Natural killer cell (primary cell): ENCODE data around the gene ITFG1. TPM values are rescaled to one million over a fixed set of nuclear protein-coding genes. Genes with fewer than 3 reads are reported as not detected.

Source experiments
- ATAC-seq, 3 donors: fragments of 150-1000 bp in 2 of 3; fragments of 200-7000 bp in 1 of 3; cut with Tn5 transposase; 1 replicate in 1 of 3; 2 replicates in 2 of 3; pipeline ENCODE4 v1.10.0; 2021; ENCODE audit warnings: mild to moderate bottlenecking in 2 of 3, moderate library complexity in 2 of 3
- DNase-seq, 2 donors: peaks; one replicate each; pipeline versions ENCODE4 v3.0.0 to v3.0.0-alpha.2; 2013 to 2021; ENCODE audit warnings: mixed read lengths in 1 of 2
- H3K27ac ChIP-seq: one replicate; pipeline ENCODE4 v1.5.1; 2013; ENCODE audit warnings: mild to moderate bottlenecking, low read length
- H3K27me3 ChIP-seq: one replicate; pipeline ENCODE4 v1.6.1; 2013; ENCODE audit warnings: low read length; ENCODE audit not compliant: control insufficient read depth, insufficient read depth
- H3K36me3 ChIP-seq: one replicate; pipeline ENCODE4 v1.6.1; 2013; ENCODE audit warnings: low read length; ENCODE audit not compliant: control insufficient read depth, insufficient read depth
- H3K4me1 ChIP-seq: one replicate; pipeline ENCODE4 v1.6.1; 2013; ENCODE audit warnings: low read length; ENCODE audit not compliant: control insufficient read depth, insufficient read depth
- H3K4me3 ChIP-seq: one replicate; pipeline ENCODE4 v1.5.1; 2013; ENCODE audit warnings: low read length
- H3K9me3 ChIP-seq: one replicate; pipeline ENCODE4 v1.6.1; 2013; ENCODE audit warnings: low read length; ENCODE audit not compliant: control insufficient read depth, insufficient read depth
- H3K27ac Mint-ChIP-seq, 2 donors: one replicate each; pipeline ENCODE4 v1.8.0; 2022; ENCODE audit warnings: mild to moderate bottlenecking in 2 of 2, mixed read lengths in 2 of 2, moderate library complexity in 1 of 2
- H3K27me3 Mint-ChIP-seq, 2 donors: one replicate each; pipeline ENCODE4 v1.8.0; 2022; ENCODE audit warnings: low read depth in 2 of 2, mixed read lengths in 2 of 2
- H3K36me3 Mint-ChIP-seq: one replicate; pipeline ENCODE4 v1.8.0; 2022; ENCODE audit warnings: mixed read lengths
- H3K4me1 Mint-ChIP-seq, 2 donors: one replicate each; pipeline ENCODE4 v1.8.0; 2022; ENCODE audit warnings: mixed read lengths in 2 of 2
- H3K4me3 Mint-ChIP-seq: one replicate; pipeline ENCODE4 v1.8.0; 2022; ENCODE audit warnings: mild to moderate bottlenecking, moderate library complexity, mixed read lengths
- H3K9me3 Mint-ChIP-seq, 2 donors: one replicate each; pipeline ENCODE4 v1.8.0; 2022; ENCODE audit warnings: mixed read lengths in 2 of 2
- WGBS: methylation state at CpG from one replicate; pipeline ENCODE4 v1.1.7; 2013; ENCODE audit warnings: missing lambda C conversion rate; ENCODE audit not compliant: insufficient coverage; 5-methylcytosine and 5-hydroxymethylcytosine counted together
- intact Hi-C: fragments of 100-400 bp; cut with micrococcal nuclease; formaldehyde crosslinking; loops from one replicate; pipeline ENCODE4 v1.14.2; 2022
- total RNA-seq, 4 donors: library from RNA; stranded (reverse); fragments of 120-200 nt in 1 of 4; gene quantifications; one replicate each; pipeline versions ENCODE4 v1.2.3 to v1.2.4, GENCODE V29; 2013 to 2022
- TF ChIP-seq, protein P1 (sequence below): fragments of 200-600 bp; IDR thresholded peaks from one replicate; pipeline ENCODE4 v1.8.0; 2022; ENCODE audit warnings: antibody characterized with exemption

Gene ITFG1
- total RNA-seq, 3 donors from 2014 or later (not counting 1 experiment from before 2014, with no cell fraction given) = 30.4 to 44.1 (median 38.2) TPM

DNA sequence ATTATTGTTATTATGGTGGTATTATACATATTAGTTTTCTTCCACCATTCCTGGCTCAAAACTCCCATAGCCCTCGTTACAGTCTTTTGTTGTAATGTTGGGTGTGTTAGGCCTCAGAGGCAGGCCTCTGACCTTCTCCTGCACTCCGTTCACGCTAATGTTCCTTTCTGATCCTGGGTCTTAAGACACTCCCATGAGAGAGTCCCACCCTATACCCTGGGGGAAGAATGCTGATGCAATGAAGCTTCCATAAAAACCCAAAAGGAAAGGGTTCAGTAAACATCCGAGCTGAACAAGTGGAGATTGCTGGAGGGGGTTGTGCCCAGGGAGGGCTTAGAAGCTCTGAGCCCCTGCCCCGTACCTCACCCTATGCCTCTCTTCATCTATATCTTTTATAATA lies 175.9 kb downstream of the ITFG1 start:
- no peaks in the 10 kb centered on the region for H3K9me3 ChIP-seq
- H3K4me1 ChIP-seq = no peaks in the 10 kb centered on the region
- Mint-ChIP-seq H3K4me3 (no peak overlapping the region), H3K9me3 (no peaks in the 10 kb centered on the region), H3K36me3 (peaks cover 23% of the 10 kb centered on the region), H3K4me1 (no peaks in the 10 kb centered on the region), H3K27me3 (no peaks in the 10 kb centered on the region), H3K27ac (no peak overlapping the region)
- intact Hi-C loops = no loop called here
- H3K36me3 ChIP-seq = no peaks in the 10 kb centered on the region
- no peaks in the 10 kb centered on the region for H3K27me3 ChIP-seq
- ATAC-seq (no peak), DNase-seq (no peak)
- TF ChIP-seq, protein P1, sequence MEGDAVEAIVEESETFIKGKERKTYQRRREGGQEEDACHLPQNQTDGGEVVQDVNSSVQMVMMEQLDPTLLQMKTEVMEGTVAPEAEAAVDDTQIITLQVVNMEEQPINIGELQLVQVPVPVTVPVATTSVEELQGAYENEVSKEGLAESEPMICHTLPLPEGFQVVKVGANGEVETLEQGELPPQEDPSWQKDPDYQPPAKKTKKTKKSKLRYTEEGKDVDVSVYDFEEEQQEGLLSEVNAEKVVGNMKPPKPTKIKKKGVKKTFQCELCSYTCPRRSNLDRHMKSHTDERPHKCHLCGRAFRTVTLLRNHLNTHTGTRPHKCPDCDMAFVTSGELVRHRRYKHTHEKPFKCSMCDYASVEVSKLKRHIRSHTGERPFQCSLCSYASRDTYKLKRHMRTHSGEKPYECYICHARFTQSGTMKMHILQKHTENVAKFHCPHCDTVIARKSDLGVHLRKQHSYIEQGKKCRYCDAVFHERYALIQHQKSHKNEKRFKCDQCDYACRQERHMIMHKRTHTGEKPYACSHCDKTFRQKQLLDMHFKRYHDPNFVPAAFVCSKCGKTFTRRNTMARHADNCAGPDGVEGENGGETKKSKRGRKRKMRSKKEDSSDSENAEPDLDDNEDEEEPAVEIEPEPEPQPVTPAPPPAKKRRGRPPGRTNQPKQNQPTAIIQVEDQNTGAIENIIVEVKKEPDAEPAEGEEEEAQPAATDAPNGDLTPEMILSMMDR = no peak
- 100% methylated on average over 2 of the region's 5 CpGs for WGBS
- H3K27ac ChIP-seq = no peak overlapping the region
- H3K4me3 ChIP-seq = no peak overlapping the region

DNA sequence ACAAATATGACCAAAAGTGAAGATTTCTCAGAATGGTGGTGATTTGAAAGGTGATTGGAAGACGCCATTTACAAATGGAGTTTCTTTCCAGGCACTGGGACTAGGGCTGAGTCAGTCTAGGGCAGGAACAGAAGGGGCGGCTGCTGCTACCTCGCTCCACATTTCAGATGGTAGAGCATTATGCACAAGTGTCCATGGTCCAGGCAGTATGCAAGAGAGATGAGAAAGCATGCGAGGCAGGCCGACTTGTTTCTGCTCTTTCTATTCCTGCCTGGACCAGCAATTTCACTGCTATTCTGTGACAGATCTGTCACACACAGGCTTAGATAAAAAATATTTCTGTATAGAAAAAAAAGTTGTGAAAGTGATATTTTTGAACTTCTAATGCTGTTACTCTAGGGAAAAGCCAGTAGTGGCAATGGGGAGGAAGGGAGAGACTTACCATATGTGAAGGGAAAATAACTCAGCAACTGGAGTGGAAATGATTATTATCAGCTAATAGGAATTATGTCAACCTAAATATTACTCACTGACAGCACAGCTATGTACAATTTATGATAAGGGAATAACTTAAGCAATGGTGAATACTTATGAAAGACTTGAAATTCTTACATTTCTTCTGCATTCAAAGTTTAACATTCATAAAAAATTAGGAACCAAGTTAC lies 182.4 kb downstream of the ITFG1 start:
- intact Hi-C loops = no loop called here
- Mint-ChIP-seq H3K36me3 (peaks cover 7% of the 10 kb centered on the region), H3K27ac (no peak overlapping the region), H3K27me3 (no peaks in the 10 kb centered on the region), H3K9me3 (no peaks in the 10 kb centered on the region), H3K4me3 (no peak overlapping the region), H3K4me1 (no peaks in the 10 kb centered on the region)
- Histone ChIP-seq H3K27ac (no peak overlapping the region), H3K4me3 (no peak overlapping the region), H3K36me3 (no peaks in the 10 kb centered on the region), H3K9me3 (no peaks in the 10 kb centered on the region), H3K27me3 (no peaks in the 10 kb centered on the region), H3K4me1 (no peaks in the 10 kb centered on the region)
- DNase-seq = no peak
- no peak for ATAC-seq
- 99% methylated on average over 5 of the region's 5 CpGs for WGBS
- TF ChIP-seq, protein P1 = no peak

DNA sequence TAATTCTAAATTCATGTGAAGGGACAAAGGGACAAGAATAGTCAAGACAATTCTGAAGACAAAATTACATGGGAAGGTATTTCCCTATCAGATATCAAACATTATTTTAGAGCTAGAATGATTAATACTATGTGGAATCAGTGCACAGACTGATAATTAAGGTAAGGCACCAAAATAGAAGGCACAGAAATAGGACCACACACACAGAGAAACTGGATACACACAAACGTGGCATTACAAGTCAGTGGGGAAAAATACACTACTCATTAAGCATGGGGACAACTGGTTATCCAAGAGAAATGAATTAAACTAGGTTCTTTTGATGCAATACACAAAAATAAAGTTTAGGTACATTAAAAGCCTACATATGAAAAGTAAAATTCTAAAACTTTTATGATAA lies 184.3 kb downstream of the ITFG1 start:
- Mint-ChIP-seq H3K36me3 (no peaks in the 10 kb centered on the region), H3K27ac (no peak overlapping the region), H3K4me3 (no peak overlapping the region), H3K9me3 (no peaks in the 10 kb centered on the region), H3K27me3 (no peaks in the 10 kb centered on the region), H3K4me1 (no peaks in the 10 kb centered on the region)
- no peaks in the 10 kb centered on the region for H3K27me3 ChIP-seq
- DNase-seq (no peak), ATAC-seq (no peak)
- H3K27ac ChIP-seq = no peak overlapping the region
- no peaks in the 10 kb centered on the region for H3K4me1 ChIP-seq
- no peak overlapping the region for H3K4me3 ChIP-seq
- TF ChIP-seq, protein P1 = no peak
- intact Hi-C loops = no loop called here
- WGBS = no CpG with 5 or more reads among the region's 1 CpG
- no peaks in the 10 kb centered on the region for H3K36me3 ChIP-seq
- H3K9me3 ChIP-seq = no peaks in the 10 kb centered on the region

DNA sequence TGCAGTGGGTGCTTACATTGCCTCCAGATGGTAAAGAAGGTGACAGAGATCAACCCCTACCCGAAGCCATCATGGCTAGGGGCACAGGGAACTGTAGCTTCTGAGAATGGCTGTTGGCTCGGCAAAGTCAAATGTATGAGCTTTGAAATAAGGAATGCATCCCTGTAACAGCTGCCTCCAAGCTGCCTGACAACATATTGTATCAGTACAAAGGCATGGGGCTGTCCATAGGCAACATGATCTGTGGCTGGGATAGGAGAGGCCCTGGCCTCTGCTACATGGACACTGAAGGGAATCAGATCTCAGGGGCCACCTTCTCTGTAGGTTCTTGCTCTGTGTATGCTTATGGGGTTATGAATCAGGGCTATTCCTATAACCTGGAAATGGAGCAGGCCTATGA lies 197.9 kb downstream of the ITFG1 start:
- Histone ChIP-seq H3K9me3 (no peaks in the 10 kb centered on the region), H3K36me3 (peaks cover 5% of the 10 kb centered on the region), H3K27ac (no peak overlapping the region), H3K4me3 (no peak overlapping the region), H3K4me1 (no peaks in the 10 kb centered on the region), H3K27me3 (no peaks in the 10 kb centered on the region)
- DNase-seq (no peak), ATAC-seq (no peak)
- Mint-ChIP-seq H3K4me1 (no peaks in the 10 kb centered on the region), H3K9me3 (no peaks in the 10 kb centered on the region), H3K4me3 (no peak overlapping the region), H3K27ac (no peak overlapping the region), H3K27me3 (no peaks in the 10 kb centered on the region), H3K36me3 (peaks cover 7% of the 10 kb centered on the region)
- TF ChIP-seq, protein P1 = no peak
- intact Hi-C loops = no loop called here
- 96% methylated on average over 2 of the region's 2 CpGs for WGBS
